Right forelimb (tissue), 1 donor: Measurements from ENCODE around the gene EPB41L2.

ENCODE experiments used
- DNase-seq: peaks from one replicate; pipeline ENCODE4 v3.0.0-alpha.2; 2018

Gene EPB41L2

GRCh38 chr6:131061041-131061750, 1.8 kb downstream of the EPB41L2 start:
- no peak for DNase-seq

GRCh38 chr6:131060311-131060710, 2.7 kb downstream of the EPB41L2 start:
- no peak for DNase-seq

DNA sequence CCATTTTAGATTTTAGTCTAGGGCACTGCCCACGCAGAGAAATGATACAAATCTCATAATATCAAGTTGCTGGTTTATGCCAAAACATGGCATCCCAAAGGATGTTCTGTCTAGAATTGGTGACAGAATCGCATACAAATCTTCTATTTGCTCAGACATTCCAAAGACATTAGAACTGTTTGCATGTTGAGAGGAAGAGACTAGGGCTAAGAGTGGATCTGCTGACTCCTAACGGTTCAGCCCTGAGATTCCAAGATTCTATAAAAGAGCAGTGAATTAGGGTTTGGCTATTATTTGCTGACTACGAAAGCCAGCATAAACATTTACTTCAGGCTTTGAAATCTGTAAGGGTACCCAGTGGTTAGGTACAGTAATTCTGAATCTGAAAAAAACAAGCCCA, 3.6 kb downstream of the EPB41L2 start:
- DNase-seq, result no peak

DNA sequence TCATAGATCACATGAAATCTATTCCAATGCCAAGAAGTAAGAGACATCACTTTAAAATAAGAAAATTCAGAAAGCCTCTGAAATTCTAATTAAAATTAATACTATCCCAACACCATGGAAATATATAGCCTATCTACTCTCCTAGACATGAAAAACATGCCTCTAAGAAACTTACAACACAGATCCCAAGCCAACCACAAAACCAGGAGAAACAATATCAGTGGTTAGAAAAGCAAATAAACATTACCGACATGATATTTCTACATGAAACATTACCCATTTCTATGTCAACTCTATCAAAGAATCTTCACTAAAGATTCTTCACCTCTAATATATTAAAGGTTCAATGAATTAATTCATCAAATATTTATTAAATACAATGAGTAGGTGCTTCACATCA, 4.8 kb downstream of the EPB41L2 start:
- DNase-seq, result no peak

- DNase-seq, result no peak
These were observed 8.4 kb downstream of the EPB41L2 start for GRCh38 chr6:131054392-131055250.

- DNase-seq, result no peak
These were observed 9.4 kb downstream of the EPB41L2 start for GRCh38 chr6:131053546-131054240.

DNA sequence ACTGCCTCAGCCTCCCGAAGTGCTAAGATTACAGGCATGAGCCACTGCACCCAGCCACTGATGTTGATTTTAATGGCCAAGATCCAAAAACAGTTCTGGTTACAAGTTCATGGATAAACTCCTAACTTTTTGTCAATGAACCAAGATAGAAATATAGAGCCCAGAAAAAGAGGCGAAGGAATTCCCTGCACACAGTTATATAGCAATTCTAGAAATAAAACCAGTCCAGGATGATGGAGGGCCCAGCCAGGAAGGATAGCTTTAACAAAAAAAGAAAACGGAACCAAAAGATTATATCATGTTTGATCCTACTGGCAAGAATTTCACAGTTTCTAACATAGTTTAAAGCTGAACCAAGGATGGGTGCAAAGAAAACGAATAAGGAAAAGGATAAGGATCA, 10.9 kb downstream of the EPB41L2 start:
- no peak for DNase-seq

DNA sequence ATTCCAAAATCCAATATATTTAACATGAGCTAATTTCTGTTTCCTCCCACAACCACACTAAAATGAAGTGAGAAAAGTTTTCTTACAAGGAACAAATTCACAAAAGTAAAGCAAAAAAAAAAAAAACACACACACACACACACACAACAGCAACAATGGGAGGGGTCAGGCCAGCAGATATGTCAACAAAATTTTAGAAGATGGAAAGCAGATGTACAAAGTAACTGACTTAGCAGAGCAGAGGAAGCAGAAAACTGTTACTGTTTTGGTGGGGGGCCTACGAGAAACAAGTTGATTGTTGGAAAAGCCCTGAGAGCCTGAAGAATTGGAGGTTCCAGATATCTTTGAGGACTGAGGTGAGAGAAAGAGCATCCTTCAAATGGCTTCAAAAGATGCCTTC, 11.7 kb downstream of the EPB41L2 start:
- DNase-seq, result no peak

DNA sequence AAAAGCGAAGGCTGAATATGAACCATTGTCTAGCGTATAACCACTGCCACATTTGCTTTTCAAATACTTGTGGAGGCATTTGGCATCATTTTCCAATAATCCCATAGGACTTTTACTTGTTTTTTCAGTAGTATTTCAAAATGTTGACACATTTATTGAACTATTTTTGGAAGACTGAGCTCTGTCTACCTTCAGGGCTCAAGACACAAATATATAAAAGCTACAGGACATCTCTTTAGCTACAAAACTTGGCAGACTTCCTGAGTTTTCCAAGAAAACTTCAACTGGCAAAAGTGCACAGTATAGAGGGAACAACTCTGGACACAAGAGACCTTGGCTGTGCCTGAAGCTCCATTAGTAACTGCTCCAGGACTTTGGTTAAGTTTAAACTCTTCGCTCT, 13.4 kb downstream of the EPB41L2 start:
- DNase-seq, result no peak

DNA sequence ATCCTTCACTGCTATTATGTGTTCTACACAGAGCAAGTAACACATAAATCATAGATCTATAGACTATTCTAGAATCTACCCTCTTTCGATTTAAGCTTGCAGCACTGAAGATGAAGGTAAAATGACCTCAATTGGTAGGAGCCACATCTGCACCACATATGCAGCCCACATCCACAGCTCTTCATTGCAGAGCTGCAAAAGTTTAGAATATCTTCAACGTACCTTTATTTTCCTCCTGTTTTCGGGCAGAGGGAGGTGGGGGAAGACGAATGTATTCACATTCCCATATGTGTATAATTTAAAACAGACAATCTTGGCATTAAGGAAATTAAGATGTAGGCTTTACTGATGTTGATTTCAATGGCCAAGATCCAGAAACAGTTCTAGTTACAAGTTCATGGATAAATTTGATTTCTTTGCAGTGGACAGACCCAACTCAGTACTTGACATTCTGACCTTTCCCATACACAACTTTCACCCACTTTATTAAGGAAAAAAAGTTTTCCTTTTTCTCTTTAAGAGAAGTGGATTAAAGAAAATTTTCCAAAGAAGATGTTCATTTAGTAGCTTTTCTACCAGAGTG, 14.0 kb downstream of the EPB41L2 start:
- no peak for DNase-seq

GRCh38 chr6:131048459-131048858, 14.6 kb downstream of the EPB41L2 start:
- DNase-seq, result no peak

GRCh38 chr6:131045139-131045538, 17.9 kb downstream of the EPB41L2 start:
- no peak for DNase-seq

GRCh38 chr6:131043902-131044447, 19.1 kb downstream of the EPB41L2 start:
- DNase-seq, result no peak

GRCh38 chr6:131042664-131043063, 20.4 kb downstream of the EPB41L2 start:
- DNase-seq, result no peak

GRCh38 chr6:131041814-131042213, 21.2 kb downstream of the EPB41L2 start:
- DNase-seq, result no peak

DNA sequence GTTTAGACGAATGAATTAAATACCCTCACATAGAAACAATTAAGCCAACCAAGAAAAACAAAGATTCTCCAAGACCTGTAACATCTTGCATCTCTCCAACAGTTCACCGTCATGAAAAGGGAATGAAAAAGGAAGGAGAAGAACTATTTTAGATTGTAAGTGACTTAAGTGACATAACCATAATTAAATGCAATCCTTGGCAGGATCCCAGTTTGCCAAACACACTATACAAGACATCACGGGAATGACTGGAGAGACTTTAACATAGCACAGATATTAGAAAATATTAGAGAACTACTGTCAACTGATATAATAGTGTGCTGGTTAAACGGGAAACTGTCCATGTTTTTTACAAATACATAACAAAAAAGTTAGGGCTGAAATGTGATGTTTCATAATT, 22.2 kb downstream of the EPB41L2 start:
- no peak for DNase-seq

DNA sequence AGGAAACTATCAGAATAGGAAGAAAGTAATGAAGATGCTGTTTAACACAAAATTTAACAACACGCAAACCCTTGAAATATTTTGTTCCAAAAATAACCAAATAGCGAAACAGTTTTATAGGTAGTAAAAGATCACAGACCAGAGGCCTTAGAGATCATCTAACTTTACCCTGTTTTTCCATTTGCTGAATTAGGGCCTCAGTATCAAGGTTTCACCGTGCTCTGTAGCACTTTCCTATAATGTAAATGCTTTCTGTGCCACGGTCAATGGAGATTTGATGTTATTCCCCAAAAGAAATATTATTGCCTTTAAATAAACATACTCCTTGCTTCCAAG, 23.7 kb downstream of the EPB41L2 start:
- no peak for DNase-seq

- no peak for DNase-seq
These were observed 24.3 kb downstream of the EPB41L2 start for GRCh38 chr6:131038597-131039344.

DNA sequence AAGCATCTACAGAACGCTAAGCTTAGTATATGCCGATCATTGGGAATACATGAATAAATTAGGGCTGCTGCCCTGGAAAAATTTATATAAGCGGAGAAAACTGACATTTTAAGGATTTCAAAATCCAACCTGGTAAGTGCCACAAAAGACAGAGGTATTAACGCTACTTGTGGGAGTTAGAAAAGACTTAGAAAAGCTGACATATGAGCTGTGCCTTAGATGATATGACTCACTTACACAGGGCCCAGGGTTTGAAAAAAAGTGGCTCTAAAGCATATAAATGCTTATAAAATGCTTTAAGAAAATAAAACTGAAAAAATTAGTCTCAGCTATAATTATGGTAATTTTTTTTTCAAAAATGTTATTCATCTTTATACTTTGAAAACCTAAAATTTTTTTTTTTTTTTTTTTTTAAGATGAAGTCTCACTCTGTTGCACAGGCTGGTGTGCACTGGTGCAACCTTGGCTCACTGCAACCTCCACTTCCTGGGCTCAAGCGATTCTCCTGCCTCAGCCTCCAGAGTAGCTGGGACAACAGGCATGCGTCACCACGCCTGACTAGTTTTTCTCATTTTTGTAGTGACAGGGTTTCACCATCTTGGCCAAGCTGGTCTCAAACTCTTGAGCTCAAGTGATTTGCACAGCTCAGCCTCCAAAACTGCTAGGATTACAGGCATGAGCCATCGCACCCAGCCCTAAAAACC, 25.7 kb downstream of the EPB41L2 start:
- no peak for DNase-seq

DNA sequence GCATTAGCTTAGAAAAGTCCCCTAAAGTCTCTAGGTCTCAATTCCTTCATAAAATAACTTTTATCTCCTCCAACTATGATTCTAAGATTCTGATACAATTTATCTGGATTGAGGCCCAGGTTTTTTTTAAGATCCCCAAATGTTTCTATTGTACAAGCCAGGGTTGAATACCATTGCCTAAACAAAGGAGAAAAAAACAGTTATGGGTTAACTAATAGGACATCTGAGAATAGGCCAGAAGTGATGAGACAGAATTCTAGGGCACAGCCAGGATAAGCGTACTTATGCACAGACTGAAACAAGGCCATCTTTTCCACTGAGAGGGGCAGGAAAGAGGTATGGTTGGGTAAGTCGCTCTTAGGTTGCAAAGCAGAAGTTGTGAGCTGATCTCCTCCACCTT, 26.4 kb downstream of the EPB41L2 start:
- DNase-seq, result no peak

DNA sequence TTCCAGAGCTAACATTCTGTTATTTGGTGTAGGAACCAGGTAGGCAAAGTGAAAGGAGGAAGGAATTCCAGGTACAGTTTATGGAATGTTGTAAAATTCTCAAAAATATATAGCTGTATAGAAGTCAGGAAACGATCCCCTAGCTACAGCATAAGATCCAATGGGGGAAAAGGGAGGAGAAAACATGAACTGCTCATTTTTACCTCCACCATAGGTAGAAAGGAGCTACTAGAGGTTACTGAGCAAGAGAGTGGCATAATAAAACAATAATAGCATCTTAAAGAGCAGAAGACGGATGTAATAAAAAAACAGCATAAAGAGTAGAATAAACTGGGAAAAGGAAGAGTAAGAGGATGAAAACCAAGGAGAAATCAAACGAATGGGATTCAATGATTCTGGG, 26.9 kb downstream of the EPB41L2 start:
- no peak for DNase-seq

- DNase-seq, result no peak
These were observed 27.5 kb downstream of the EPB41L2 start for GRCh38 chr6:131035582-131035981.
